Measurements from ENCODE around the gene CCL14.
"Not testable (repeated sequence)": the region's sequence is repeated elsewhere in the genome, so short reads cannot be mapped to it uniquely, and the experiment has no call there.

Gene CCL14

DNA sequence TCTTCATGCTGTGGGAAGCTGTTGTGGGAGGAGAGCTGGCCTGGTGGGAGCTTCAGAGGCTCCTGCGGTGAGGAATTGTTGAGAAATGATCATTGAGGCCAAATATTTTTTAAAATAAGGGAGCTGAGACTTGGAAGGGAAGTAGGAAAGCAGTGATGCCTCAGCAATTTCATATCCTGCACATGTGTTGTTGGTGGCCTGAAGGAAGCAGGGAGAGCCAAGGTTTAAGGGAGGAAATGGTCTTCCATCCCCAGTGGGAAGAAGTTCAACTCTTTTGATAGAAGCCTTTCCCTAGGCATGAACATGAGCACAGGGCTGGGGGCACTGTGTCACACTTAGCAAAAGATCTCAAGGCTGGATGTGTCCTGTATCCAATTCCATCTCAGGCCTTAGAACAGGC, at the start of gene CCL14:
Gene CCL14 (minus strand): TSS at position 87 of the 400 bp plus-strand sequence. CDS start 80 bp downstream, at position 7.
- no peak for DNase-seq

DNA sequence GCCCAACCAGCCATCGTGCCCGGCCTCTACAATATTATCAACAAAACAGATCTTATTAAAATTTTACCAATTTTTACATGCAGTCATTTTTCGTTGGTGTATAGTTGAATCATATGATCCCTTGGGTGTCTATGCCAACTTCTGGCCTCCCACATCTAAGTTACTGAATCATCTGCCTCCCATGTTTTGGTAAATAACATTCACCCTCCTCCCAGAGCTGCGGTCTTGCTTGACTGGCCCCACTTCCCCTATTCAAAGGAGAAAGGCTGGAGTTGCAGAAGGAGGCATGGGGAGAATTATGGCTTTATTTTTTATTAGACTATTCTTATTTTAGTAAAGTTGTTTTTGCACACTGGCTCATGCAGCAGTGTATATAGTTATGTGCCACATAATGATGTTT, 49.7 kb upstream of the CCL14 start:
- no peak for DNase-seq

DNA sequence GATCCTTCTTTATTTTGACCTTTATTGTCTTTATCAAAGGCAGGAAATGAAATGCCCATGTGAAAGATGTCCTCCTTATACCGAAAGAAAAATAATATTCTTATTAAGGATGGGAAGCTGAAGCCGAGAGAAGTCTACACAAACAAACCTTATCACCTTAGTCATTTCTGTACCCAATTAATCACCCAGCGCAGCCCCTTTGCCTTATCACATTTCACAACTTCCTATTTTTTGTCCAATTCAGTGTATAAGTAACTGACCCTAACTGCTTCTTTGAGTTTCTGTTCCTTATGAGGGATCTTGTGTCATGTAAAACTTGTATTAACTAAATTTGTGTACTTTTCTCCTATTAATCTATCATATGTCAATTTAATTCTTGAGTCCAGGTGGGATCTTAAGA, 47.6 kb upstream of the CCL14 start:
- DNase-seq: no peak

DNA sequence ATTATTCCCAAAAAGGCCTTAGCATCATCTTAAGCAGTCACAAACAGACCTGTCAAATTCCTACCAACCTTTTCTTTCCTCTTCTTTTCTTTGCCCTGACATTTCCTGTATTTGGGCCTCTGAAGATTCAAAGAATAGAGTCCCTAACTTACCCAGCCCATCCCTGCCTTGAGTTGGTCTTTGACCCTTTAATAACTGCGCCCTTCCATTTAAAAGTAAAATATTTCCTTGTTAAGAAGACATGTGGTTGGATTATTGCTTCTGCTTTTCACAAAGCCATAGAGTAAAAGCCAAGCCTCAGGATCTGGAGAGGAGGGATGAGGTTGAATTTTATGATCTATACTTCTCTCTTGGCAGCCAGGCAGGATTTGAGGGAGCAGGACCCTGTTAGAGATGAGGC, 44.4 kb upstream of the CCL14 start:
- no peak for DNase-seq

DNA sequence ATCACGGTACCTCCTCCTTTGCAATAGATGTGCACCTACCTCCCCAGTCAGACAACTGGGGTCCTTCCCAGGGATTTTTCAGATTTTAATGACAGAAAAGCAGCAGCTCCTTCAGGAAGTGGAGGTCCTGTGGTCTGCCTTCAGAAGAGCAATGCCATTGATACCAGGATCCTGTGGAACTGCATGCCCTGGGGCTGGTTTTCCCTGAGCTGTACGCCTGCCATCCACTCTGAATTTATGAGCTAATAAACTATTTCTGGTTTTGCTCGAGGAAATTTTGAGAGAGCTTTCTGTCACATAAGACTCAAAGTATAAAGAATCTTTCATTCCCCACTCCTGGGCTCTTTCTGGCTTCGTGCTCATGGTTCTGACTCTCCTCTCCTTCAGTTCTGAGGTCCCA, 41.2 kb upstream of the CCL14 start:
- DNase-seq: no peak

DNA sequence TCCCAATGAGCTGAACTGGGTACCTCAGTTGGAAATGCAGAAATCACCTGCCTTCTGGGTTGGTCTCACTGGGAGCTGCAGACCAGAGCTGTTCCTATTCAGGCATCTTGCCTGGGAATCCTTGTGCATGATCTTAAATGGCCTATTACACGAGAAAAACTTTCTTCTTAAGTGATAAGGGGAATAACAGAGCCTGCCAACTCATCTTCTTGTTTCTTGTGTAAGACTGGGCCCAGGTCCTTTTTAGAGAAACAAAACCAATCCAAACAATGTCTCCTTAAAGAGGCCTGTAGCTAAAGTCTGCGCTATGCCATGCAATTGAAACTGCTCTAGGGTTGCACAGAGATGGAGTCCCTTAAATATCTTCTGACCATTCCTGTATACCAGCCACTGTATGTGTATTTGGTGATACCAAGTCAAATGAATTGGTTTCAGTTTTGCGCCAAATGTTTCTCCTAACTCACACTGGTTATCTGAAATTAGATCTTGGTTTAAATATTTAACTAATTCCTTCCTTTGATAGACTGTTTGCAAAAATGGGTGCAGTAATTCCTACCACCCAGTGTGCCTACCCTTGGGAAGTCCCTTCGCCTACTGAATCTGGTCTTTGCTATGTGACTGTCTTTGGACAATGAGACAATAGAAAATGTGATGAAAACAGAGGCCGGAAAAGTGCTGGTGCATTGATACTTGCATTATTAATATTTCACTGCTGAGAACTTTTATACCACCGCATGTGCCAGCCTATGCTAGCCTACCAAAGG, 37.8 kb upstream of the CCL14 start:
- no peak for DNase-seq

DNA sequence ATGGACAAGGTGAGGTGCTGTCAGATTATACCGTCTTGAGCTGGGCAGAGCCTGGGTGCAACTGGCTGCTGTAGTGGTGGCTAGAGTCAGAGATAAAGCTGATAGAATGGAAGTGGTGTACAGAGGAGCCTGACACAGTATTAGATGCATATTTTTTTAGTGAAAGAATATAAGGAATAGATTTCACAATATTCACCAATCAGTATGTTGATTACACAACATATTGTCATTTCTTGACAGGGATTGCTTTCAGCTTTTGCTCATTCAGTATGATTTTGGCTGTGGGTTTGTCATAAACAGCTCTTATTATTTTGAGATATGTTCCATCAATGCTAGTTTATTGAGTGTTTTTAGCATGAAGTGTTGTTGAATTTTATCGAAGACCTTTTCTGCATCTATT, 32.9 kb upstream of the CCL14 start:
- no peak for DNase-seq

DNA sequence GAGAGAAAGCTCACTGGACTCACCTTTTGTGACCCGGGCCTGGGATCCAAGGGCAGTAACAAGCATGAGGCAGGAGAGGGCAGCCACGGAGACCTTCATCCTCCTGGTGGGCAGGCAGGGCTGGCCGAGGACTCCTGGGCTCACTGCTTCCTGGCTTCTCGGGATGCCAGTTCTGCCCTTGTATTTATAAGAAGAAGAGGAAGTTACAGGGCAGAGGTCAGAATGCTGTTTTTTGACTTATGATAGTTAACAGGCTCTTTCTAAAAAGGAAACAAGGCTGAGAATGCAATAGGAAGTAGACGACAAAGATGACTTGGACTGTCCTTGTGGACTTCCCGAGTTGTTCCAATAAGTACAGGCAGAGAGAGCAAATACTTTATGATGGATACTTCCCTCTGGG, 31.3 kb upstream of the CCL14 start, which contains the start of gene CCL23:
Gene CCL23 (minus strand): TSS at position 174 of the 400 bp plus-strand sequence. CDS start 75 bp downstream, at position 99.
- no peak for DNase-seq

DNA sequence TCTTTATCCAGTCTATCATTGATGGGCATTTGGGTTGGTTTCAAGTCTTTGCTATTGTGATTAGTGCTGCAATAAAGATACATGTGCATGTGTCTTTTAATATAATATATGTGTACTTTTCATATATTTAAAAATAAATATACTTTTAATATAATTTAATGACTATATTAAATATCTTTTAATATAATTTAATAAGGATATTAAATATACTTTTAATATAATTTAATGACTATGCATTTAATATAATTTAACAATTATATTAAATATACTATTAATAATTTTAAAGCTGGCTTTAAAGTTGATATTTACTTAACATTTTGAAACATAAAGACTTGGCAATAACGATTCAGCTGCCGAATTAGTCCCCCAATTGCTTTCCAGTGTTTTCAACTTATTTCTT, 30.0 kb upstream of the CCL14 start:
- no peak for DNase-seq

DNA sequence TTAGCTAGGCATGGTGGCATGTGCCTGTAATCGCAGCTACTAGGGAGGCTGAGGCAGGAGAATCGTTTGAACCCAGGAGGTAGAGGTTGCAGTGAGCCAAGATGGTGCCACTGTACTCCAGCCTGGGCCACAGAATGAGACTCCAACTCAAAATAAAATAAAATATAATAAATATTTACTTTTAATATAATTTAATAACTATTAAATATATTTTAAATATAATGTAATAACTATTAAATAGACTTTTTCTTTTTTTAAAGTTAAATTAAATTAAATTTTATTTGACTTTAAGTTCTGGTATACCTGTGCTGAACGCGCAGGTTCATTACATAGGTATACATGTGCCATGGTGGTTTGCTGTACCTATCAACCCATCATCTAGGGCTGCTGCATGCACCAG, 29.4 kb upstream of the CCL14 start:
- not testable (repeated sequence) for DNase-seq

DNA sequence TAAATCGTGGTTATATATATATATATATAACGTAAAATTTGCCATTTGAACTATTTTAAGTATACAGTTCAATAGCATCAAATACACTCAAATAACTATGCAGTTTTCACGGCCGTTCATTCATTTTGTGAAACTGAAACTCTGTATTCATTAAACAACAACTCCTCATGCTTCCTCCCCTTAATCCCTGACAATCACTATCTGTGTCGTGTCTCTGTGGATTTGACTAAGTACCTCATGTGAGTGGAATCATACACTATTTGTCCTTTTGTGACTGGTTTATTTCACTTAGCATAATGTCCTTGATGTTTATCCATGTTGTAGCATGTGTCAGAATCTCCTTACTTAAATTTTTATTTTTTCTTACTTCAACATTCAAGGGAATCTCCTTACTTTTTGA, 28.4 kb upstream of the CCL14 start:
- no peak for DNase-seq

DNA sequence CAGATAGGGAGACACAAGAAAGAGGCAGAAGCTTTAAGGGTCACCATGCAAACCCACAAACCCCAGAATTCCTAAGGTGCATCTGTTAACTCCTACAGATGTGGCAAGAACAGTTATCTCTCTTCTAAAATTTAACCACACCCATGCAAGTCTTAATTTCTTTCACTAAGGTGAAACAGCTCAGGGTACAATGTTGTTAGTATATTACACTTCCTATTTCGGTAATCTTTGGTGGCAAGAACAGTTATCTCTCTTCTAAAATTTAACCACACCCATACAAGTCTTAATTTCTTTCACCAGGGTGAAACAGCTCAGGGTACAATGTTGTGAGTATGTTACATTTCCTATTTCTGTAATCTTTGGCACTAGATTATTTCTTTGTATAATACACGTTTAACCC, 24.7 kb upstream of the CCL14 start:
- no peak for DNase-seq

DNA sequence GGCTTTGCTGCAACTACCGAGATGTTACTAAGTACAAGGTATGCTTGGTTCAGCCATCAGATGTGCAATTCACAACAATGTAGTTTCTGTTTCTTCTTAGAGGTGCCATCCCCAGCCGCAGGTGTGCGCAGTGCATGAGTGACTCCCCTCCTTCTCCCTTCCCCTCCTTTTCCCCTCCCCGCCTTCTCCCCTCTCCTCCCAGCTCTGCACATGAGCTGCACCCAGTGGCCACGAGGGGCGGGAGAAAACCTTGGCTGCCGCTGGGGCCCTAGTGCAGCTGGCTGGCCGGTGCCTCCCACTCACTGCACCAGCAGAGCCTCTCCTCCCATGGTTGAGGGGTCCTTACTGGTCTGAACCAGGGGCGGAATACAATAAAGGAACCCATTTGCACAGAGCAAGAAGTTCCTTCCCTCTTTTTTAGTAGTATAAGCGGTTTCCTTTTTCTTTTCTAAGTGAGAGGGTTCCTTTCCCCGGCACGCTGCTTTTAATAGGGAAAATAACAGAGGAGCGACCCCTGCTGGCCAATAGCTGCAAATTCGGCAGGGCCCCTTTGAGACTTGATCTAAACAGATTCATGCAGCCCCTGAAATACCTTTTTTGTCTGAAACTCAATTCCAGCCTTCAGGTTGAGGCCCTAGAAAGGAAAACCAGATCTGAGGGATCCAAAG, 22.6 kb upstream of the CCL14 start:
- no peak for DNase-seq

DNA sequence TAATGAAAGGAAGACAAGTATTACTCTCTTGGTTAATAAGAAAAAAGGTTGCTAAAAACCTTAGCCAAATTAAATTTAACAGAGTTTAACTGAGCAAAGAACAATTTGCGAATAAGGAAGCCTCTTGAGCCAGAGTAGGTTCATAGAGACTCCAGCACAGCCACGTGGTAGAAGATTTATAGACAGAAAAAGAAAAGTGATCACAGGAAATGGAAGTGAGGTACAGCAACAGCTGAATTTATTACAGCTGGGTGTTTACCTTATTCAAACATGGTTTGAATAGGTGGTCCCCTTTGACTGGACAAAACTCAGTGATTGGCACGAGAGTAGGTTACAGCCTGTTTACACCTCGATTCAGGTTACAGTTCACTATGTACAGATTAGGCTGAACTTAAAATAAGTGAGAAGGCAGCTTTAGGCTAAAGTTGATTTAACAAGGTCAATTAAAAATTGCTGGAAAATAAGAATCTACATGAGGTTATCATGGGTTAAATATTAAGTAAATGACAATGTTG, 18.1 kb upstream of the CCL14 start:
- DNase-seq: no peak

DNA sequence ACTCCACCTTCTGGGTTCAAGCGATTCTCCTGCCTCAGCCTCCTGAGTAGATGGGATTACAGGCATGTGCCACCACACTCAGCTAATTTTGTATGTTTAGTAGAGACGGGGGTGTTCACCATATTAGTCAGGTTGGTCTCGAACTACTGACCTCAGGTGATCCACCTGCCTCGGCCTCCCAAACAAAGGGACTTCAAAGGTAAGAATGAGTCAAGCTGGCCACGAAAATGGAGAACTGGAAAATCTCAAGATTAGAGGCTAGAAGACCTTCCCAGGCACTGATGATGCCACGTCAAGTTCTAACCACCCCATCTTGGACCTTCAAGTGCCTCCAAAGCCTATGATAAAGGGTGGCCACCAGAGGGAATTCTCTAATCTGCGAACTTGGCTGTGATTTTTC, 16.1 kb upstream of the CCL14 start:
- DNase-seq: no peak

DNA sequence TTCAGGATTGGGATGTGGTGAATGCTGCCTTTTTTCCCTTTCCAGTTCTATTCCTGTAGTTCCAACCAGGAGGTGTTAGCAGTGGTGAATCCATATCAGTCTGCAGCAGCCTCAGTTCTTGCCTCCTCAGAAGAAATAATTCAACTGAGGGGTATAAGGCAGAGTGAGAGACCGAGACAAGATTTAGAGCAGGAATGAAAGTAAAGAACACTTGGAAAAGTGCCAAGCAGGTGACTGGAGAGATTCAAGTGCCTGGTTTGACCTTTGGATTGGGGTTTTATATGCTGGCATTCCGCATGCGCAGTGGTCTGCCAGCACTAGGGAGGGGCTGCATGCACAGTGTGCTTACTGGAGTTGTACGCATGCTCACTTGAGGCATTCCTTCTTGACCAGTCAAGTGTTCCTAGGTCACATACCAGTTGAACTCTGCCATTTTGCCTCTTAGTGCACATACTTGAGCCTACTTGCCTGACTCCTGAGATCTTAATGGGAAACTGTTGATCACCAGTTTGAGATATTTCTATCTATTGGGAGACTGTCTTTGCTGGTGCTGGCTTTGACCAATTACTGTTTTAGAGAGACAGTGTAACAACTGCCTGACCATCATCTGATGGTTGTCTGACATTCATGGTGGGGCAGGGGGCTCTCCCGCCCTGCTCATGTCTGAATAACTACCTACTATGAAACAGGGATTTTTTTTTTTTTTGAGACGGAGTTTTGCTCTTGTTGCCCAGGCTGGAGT, 15.5 kb upstream of the CCL14 start:
- no peak for DNase-seq

DNA sequence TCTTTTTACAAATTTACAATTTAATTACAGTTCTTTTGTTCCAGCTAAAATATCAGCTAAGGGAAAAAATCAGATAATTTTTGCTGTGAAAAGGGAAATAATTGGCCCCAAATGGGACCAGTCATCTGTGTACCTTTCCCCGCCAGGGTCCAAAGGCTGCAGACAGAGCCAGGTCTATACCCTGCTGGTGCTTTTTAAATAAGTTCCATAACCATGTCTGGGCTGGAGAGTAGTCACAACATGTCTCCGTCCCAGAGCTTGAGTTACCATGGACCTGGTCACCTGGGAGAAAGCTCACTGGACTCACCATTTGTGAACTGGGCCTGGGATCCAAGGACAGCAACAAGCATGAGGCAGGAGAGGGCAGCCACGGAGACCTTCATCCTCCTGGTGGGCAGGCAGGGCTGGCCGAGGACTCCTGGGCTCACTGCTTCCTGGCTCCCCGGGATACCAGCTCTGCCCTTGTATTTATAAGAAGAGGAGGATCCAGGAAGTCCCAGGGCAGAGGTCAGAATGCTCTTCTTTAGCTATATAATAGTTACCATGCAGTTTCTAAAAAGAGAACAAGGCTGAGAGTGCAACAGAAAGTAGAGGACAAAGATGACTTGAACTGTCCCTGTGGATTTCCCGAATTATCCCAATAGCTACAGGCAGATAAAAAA, 14.7 kb upstream of the CCL14 start, which contains the start of gene CCL15:
Gene CCL15 (minus strand): TSS at position 444 of the 662 bp plus-strand sequence. CDS start 61 bp downstream, at position 383.
- no peak for DNase-seq

DNA sequence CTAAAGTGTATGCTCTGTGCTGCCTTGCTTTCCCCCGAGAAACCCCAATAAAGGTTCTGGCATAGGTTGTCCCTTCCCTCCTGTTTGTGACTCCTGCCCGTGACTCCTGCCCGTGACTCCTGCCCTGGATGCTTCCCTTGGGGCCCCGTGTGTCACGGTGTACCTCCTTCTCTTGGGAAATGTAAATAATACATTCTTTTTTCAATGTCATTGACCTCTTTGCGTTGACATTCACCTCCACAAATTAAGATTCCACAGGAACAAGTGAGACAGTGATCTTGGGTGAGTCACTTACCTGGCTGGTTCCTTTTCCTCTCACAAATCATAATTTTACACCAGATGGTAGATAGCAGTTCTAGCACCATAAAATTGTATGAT, 14.2 kb upstream of the CCL14 start:
- DNase-seq: no peak

DNA sequence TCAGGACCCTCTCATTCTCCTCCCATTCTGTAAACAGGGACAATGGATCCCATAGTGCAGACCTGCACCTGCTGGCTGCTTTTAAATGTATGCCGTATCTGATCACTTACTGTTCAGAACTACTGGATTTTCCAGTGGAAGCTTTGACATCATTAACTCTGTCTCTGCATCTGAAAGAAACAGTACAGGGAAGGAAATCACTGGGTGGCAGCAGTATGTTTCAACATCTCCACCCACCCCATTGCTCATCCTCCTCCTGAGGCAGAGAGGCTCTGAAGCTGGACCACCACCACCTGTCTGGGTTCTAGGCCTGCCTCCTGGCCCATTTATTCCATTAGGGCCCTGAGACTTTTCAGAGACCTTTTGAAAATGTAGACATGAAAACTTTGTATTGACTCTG, 12.2 kb upstream of the CCL14 start:
- DNase-seq: no peak

DNA sequence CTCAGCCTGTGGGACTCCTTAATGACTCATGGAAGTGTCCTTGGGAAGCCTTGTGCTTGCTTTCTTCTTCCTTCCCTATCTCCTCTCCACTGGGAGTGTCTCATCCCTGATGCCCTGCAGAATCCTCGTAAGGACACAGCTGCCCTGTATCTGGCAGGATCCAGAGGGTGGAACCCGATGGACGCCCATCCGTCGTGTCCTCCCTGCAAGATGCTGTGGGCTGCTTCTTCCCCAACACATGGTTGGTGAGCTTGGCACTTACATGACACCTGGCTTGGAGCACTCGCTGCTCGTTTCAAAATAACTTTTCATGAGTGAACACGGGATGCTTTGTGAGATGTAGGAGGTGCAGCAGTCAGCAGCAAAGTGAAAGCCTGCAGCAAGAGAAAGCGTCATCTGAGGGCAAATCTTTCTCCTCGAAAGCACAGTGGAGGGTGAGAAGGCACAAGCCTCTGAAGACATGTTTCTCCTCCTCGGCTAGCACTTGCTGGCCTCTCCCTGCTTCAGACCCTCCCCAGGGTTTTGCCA, 11.6 kb upstream of the CCL14 start:
- no peak for DNase-seq

DNA sequence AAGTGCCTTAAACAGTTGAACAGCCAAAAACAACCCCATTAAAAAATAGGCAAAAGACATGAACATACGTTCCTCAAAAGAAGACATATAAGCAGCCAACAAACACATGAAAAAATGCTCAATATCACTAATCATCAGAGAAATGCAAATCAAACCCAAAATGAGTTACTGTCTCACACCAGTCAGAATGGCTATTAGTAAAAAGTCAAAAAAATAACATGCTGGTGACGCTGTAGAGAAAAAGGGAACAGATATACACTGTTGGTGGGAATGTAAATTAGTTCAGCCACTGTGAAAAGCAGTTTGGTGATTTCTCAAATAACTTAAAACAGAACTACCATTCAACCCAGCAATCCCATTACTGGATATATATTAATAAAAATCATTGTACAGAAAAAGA, 8.8 kb upstream of the CCL14 start:
- not testable (repeated sequence) for DNase-seq

DNA sequence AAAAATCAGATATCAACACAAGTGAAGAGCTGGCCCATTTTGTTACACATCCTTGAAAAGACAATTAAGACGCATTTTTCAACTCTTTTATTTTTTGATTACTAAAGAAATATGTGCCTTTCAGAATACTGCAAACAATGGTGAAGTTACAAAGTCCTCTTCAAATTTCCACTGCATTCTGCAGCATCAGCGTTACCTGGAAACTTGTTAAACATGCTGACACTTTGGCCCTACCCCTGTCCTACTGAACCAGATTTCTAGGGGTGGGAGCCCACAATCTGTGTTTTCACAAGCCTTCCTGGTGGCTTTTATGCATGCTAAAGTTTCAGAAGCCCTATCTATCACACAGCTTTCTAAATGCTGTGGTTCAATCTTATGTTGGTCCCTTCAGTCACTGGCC, 4.5 kb upstream of the CCL14 start:
- no peak for DNase-seq

DNA sequence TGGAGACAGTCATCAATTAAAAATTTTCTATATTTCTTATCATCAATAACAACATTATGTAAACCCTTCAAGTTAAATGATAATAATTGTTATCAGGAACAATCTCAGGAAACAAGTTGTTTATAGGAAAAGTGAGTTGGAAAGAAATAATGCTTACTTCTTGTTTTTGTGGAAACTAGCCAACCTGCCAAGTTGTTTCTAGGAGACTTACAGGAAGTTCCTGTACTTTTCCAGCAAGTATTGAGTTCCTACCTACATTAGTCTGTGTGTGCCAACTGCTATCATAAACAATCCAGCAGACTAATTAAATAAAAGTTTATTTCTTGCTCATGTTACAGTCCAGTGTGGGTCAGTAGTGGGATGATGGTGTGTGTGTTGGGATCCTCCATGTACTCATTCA, 1.6 kb upstream of the CCL14 start:
- DNase-seq: no peak

Measured in activated naive CD4-positive, alpha-beta T cell treated with anti-CD3 and anti-CD28 coated beads, Interleukin-2, amount 50 U/mL, for 16 hours (primary cell).